HEK293 (cell line): ENCODE results near the gene SSBP3.
A peak's percentile ranks its signal among the peaks of the same experiment; 100 is the strongest.

ENCODE experiments used
- CTCF ChIA-PET: fragments of 350-600 bp; formaldehyde crosslinking; extraction: SDS; loops from one replicate; lab custom pipeline; 2021; ENCODE audit warnings: antibody characterized with exemption; lab: Yijun Ruan, JAX
- POLR2A ChIA-PET: fragments of 300-600 bp; formaldehyde crosslinking; extraction: SDS; loops from one replicate; lab custom pipeline; 2020; ENCODE audit warnings: antibody characterized with exemption, inconsistent platforms; lab: Yijun Ruan, JAX
- H3K27ac ChIP-seq: fragments of 200-500 bp; sonication (Bioruptor generic); 2 replicates; pipeline ENCODE4 v1.5.1; 2014; ENCODE audit warnings: low read depth, low read length, control low read depth, inconsistent platforms; ENCODE audit errors: extremely low read depth
- H3K36me3 ChIP-seq, 2 experiments: fragments of 200-500 bp in 1 of 2; sonication (Bioruptor generic) in 1 of 2; 1 replicate in 1 of 2; 2 replicates in 1 of 2; pipeline ENCODE4 v1.5.1; 2014 to 2017; ENCODE audit warnings: inconsistent platforms in 2 of 2, low read length in 2 of 2; ENCODE audit not compliant: control insufficient read depth in 2 of 2, insufficient read depth in 1 of 2
- H3K4me1 ChIP-seq: fragments of 200-500 bp; sonication (Bioruptor generic); 2 replicates; pipeline ENCODE4 v1.5.1; 2014; ENCODE audit warnings: mild to moderate bottlenecking, low read length, inconsistent platforms; ENCODE audit not compliant: control insufficient read depth, insufficient read depth
- H3K4me3 ChIP-seq: 2 replicates; pipeline ENCODE4 v1.5.1; 2011; ENCODE audit warnings: low read depth, mild to moderate bottlenecking, control low read depth, low read length, moderate library complexity
- H3K9me3 ChIP-seq: fragments of 200-500 bp; sonication (Bioruptor generic); 2 replicates; pipeline ENCODE4 v1.5.1; 2014; ENCODE audit warnings: low read depth, low read length, inconsistent platforms; ENCODE audit not compliant: control insufficient read depth, insufficient read depth
- EGR2 ChIP-seq: fragments of 450-650 bp; formaldehyde crosslinking; IDR thresholded peaks from 2 replicates; pipeline ENCODE4 v1.5.1; 2016; ENCODE audit warnings: low read depth, missing biosample characterization, missing genetic modification characterization
- FEZF1 ChIP-seq: fragments of 450-650 bp; formaldehyde crosslinking; IDR thresholded peaks from 2 replicates; pipeline ENCODE4 v1.5.1; 2016; ENCODE audit warnings: missing biosample characterization, missing genetic modification characterization
- GLIS1 ChIP-seq: fragments of 450-650 bp; formaldehyde crosslinking; IDR thresholded peaks from 2 replicates; pipeline ENCODE4 v1.5.1; 2016; ENCODE audit warnings: missing biosample characterization, missing genetic modification characterization
- HOXC10 ChIP-seq: sonication (generic); formaldehyde crosslinking; IDR thresholded peaks from 2 replicates; pipeline ENCODE4 v1.8.1; 2023; ENCODE audit warnings: mild to moderate bottlenecking, missing genetic modification reagents
- KLF1 ChIP-seq: fragments of 450-650 bp; formaldehyde crosslinking; IDR thresholded peaks from 2 replicates; pipeline ENCODE4 v1.5.1; 2016; ENCODE audit warnings: missing biosample characterization, missing genetic modification characterization
- OSR2 ChIP-seq: fragments of 450-650 bp; formaldehyde crosslinking; IDR thresholded peaks from 2 replicates; pipeline ENCODE4 v1.5.1; 2016; ENCODE audit warnings: missing biosample characterization, missing genetic modification characterization
- RBAK ChIP-seq: fragments of 450-650 bp; formaldehyde crosslinking; IDR thresholded peaks from 2 replicates; pipeline ENCODE4 v1.5.1; 2016; ENCODE audit warnings: missing biosample characterization, missing genetic modification characterization
- SALL2 ChIP-seq: fragments of 450-650 bp; formaldehyde crosslinking; IDR thresholded peaks from 2 replicates; pipeline ENCODE4 v1.5.0; 2017; ENCODE audit warnings: missing biosample characterization, mild to moderate bottlenecking, missing genetic modification characterization, borderline replicate concordance
- SCRT1 ChIP-seq: fragments of 450-650 bp; formaldehyde crosslinking; IDR thresholded peaks from 2 replicates; pipeline ENCODE4 v1.5.1; 2016; ENCODE audit warnings: missing biosample characterization, missing genetic modification characterization, borderline replicate concordance
- SP2 ChIP-seq: fragments of 450-650 bp; formaldehyde crosslinking; IDR thresholded peaks from 2 replicates; pipeline ENCODE4 v1.5.1; 2016; ENCODE audit warnings: missing biosample characterization, missing genetic modification characterization
- SP3 ChIP-seq: fragments of 450-650 bp; formaldehyde crosslinking; IDR thresholded peaks from 2 replicates; pipeline ENCODE4 v1.5.1; 2016; ENCODE audit warnings: missing biosample characterization, missing genetic modification characterization
- SP7 ChIP-seq: fragments of 450-650 bp; formaldehyde crosslinking; IDR thresholded peaks from 2 replicates; pipeline ENCODE4 v1.5.1; 2016; ENCODE audit warnings: missing biosample characterization, missing genetic modification characterization
- ZFHX2 ChIP-seq: fragments of 450-650 bp; formaldehyde crosslinking; conservative IDR thresholded peaks from 2 replicates; pipeline ENCODE4 v1.5.1; 2016; ENCODE audit warnings: missing biosample characterization, missing genetic modification characterization
- ZIC2 ChIP-seq: fragments of 450-650 bp; formaldehyde crosslinking; IDR thresholded peaks from 2 replicates; pipeline ENCODE4 v1.5.1; 2016; ENCODE audit warnings: missing biosample characterization, missing genetic modification characterization
- ZNF114 ChIP-seq: fragments of 450-650 bp; formaldehyde crosslinking; IDR thresholded peaks from 2 replicates; pipeline ENCODE4 v1.5.0; 2017; ENCODE audit warnings: missing biosample characterization, missing genetic modification characterization
- ZNF133 ChIP-seq: fragments of 450-650 bp; formaldehyde crosslinking; IDR thresholded peaks from 2 replicates; pipeline ENCODE4 v1.5.1; 2016; ENCODE audit warnings: missing biosample characterization, missing genetic modification characterization
- ZNF239 ChIP-seq: fragments of 450-650 bp; formaldehyde crosslinking; IDR thresholded peaks from 2 replicates; pipeline ENCODE4 v1.5.1; 2016; ENCODE audit warnings: missing biosample characterization, missing genetic modification characterization
- ZNF341 ChIP-seq: fragments of 450-650 bp; formaldehyde crosslinking; IDR thresholded peaks from 2 replicates; pipeline ENCODE4; 2016; ENCODE audit warnings: low read depth, missing biosample characterization, missing genetic modification characterization
- ZNF423 ChIP-seq: fragments of 450-650 bp; formaldehyde crosslinking; IDR thresholded peaks from 2 replicates; pipeline ENCODE4 v1.5.1; 2016; ENCODE audit warnings: missing biosample characterization, missing genetic modification characterization
- ZNF596 ChIP-seq: fragments of 450-650 bp; IDR thresholded peaks from 2 replicates; pipeline ENCODE4 v1.5.0; 2018; ENCODE audit warnings: missing biosample characterization, mild to moderate bottlenecking, missing genetic modification characterization, moderate library complexity
- ZNF654 ChIP-seq: fragments of 450-650 bp; formaldehyde crosslinking; IDR thresholded peaks from 2 replicates; pipeline ENCODE4 v1.5.1; 2016; ENCODE audit warnings: low read depth, missing biosample characterization, missing genetic modification characterization
- ZXDB ChIP-seq: fragments of 450-650 bp; formaldehyde crosslinking; IDR thresholded peaks from 2 replicates; pipeline ENCODE4 v1.5.1; 2016; ENCODE audit warnings: missing biosample characterization, missing genetic modification characterization
- TF ChIP-seq, protein P1 (sequence below): fragments of 450-650 bp; formaldehyde crosslinking; IDR thresholded peaks from 2 replicates; pipeline ENCODE4 v1.5.1; 2017; ENCODE audit warnings: missing biosample characterization, missing genetic modification characterization
- TF ChIP-seq, protein P2 (sequence below): fragments of 450-650 bp; formaldehyde crosslinking; IDR thresholded peaks from 2 replicates; pipeline ENCODE4 v1.5.1; 2016; ENCODE audit warnings: missing biosample characterization, missing genetic modification characterization
- TF ChIP-seq, protein P3 (sequence below): fragments of 450-650 bp; formaldehyde crosslinking; IDR thresholded peaks from 2 replicates; pipeline ENCODE4 v1.5.1; 2016; ENCODE audit warnings: missing biosample characterization, missing genetic modification characterization
- TF ChIP-seq, protein P4 (sequence below): fragments of 450-650 bp; formaldehyde crosslinking; IDR thresholded peaks from 2 replicates; pipeline ENCODE4 v1.5.1; 2016; ENCODE audit warnings: missing biosample characterization, missing genetic modification characterization
- TF ChIP-seq, protein P5 (sequence below): fragments of 450-650 bp; formaldehyde crosslinking; IDR thresholded peaks from 2 replicates; pipeline ENCODE4 v1.5.1; 2016; ENCODE audit warnings: missing biosample characterization, missing genetic modification characterization

The SSBP3 gene

DNA sequence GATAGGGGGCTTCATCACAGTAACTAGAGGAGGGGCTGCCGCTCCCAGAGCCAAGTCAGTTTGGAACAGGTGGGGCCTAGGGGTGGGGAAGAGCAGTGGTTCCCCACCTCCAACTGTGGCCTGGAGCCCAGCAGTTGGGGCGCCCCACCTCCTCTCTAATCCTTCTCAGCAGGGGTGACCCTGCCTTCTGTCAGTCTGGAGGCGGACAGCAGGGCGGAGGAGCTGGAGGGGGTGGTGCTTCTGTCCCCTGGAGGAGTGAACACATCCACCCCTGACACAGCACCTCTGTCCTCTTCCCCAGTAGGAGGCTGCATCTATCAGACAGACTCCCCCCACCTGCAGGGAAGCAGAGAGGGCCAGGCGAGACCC lies 132.4 kb downstream of the SSBP3 start:
- POLR2A ChIA-PET = interaction anchor here (0.5 kb wide), 1 partner anchor 14 kb away, joined by 14 read pairs; no protein-coding TSS in a partner anchor
- H3K27ac ChIP-seq = no peak overlapping the region
- H3K36me3 ChIP-seq = peaks cover 0 to 12% of the 10 kb centered on the region in 2 experiments; a peak in 1 of 3 replicates
- CTCF ChIA-PET = interaction anchor here (0.6 to 1.2 kb wide), 3 partner anchors 20 to 360 kb away, joined by 3 read pairs; no protein-coding TSS in a partner anchor
- H3K4me1 ChIP-seq = no peaks in the 10 kb centered on the region
- H3K9me3 ChIP-seq = no peaks in the 10 kb centered on the region
- H3K4me3 ChIP-seq = no peak overlapping the region
- no peak for TF ChIP-seq HOXC10
- TF ChIP-seq ZNF423 = peak; percentile 64
- TF ChIP-seq ZXDB (tag by site-specific recombination) = no peak
- TF ChIP-seq ZNF114 (tag by site-specific recombination) = no peak
- peak; percentile 99 for TF ChIP-seq ZIC2
- TF ChIP-seq, protein P1, sequence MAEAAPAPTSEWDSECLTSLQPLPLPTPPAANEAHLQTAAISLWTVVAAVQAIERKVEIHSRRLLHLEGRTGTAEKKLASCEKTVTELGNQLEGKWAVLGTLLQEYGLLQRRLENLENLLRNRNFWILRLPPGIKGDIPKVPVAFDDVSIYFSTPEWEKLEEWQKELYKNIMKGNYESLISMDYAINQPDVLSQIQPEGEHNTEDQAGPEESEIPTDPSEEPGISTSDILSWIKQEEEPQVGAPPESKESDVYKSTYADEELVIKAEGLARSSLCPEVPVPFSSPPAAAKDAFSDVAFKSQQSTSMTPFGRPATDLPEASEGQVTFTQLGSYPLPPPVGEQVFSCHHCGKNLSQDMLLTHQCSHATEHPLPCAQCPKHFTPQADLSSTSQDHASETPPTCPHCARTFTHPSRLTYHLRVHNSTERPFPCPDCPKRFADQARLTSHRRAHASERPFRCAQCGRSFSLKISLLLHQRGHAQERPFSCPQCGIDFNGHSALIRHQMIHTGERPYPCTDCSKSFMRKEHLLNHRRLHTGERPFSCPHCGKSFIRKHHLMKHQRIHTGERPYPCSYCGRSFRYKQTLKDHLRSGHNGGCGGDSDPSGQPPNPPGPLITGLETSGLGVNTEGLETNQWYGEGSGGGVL (tag by site-specific recombination) = peak; percentile 65; the same call in 1 of the 2 replicates
- no peak for TF ChIP-seq ZNF133 (tag by site-specific recombination)
- peak; percentile 96 for TF ChIP-seq KLF1 (tag by site-specific recombination)
- peak; percentile 38; the same call in 1 of the 2 replicates for TF ChIP-seq SCRT1
- 0 out of 2 replicates have a peak, but pooled peaks have one; percentile 53 for TF ChIP-seq OSR2 (tag by site-specific recombination)
- TF ChIP-seq FEZF1 (tag by site-specific recombination) = peak; percentile 84
- TF ChIP-seq ZFHX2 (tag by site-specific recombination) = peak; percentile 91
- TF ChIP-seq, protein P2, sequence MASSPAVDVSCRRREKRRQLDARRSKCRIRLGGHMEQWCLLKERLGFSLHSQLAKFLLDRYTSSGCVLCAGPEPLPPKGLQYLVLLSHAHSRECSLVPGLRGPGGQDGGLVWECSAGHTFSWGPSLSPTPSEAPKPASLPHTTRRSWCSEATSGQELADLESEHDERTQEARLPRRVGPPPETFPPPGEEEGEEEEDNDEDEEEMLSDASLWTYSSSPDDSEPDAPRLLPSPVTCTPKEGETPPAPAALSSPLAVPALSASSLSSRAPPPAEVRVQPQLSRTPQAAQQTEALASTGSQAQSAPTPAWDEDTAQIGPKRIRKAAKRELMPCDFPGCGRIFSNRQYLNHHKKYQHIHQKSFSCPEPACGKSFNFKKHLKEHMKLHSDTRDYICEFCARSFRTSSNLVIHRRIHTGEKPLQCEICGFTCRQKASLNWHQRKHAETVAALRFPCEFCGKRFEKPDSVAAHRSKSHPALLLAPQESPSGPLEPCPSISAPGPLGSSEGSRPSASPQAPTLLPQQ (tag by site-specific recombination) = 0 out of 2 replicates have a peak, but pooled peaks have one; percentile 11
- TF ChIP-seq, protein P3, sequence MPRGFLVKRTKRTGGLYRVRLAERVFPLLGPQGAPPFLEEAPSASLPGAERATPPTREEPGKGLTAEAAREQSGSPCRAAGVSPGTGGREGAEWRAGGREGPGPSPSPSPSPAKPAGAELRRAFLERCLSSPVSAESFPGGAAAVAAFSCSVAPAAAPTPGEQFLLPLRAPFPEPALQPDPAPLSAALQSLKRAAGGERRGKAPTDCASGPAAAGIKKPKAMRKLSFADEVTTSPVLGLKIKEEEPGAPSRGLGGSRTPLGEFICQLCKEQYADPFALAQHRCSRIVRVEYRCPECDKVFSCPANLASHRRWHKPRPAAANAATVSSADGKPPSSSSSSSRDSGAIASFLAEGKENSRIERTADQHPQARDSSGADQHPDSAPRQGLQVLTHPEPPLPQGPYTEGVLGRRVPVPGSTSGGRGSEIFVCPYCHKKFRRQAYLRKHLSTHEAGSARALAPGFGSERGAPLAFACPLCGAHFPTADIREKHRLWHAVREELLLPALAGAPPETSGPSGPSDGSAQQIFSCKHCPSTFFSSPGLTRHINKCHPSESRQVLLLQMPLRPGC = no peak
- TF ChIP-seq ZNF654 (tag by site-specific recombination) = no peak
- TF ChIP-seq SP3 (tag by site-specific recombination) = peak; percentile 27; the same call in 1 of the 2 replicates
- TF ChIP-seq SALL2 = no peak
- no peak for TF ChIP-seq ZNF239 (tag by site-specific recombination)
- peak; percentile 94 for TF ChIP-seq GLIS1 (tag by site-specific recombination)
- TF ChIP-seq ZNF341 (tag by site-specific recombination) = peak; percentile 18; the same call in 1 of the 2 replicates
- TF ChIP-seq, protein P4, sequence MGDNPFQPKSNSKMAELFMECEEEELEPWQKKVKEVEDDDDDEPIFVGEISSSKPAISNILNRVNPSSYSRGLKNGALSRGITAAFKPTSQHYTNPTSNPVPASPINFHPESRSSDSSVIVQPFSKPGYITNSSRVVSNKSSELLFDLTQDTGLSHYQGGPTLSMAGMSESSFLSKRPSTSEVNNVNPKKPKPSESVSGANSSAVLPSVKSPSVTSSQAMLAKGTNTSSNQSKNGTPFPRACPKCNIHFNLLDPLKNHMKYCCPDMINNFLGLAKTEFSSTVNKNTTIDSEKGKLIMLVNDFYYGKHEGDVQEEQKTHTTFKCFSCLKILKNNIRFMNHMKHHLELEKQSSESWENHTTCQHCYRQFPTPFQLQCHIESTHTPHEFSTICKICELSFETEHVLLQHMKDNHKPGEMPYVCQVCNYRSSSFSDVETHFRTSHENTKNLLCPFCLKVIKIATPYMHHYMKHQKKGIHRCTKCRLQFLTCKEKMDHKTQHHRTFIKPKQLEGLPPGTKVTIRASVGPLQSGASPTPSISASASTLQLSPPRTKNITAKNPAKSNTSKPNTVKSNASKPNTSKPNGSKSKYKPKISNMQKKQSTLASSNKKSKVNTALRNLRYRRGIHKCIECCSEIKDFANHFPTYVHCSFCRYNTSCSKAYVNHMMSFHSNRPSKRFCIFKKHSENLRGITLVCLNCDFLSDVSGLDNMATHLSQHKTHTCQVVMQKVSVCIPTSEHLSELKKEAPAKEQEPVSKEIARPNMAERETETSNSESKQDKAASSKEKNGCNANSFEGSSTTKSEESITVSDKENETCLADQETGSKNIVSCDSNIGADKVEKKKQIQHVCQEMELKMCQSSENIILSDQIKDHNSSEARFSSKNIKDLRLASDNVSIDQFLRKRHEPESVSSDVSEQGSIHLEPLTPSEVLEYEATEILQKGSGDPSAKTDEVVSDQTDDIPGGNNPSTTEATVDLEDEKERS (tag by site-specific recombination) = no peak
- peak; percentile 74; the same call in 1 of the 2 replicates for TF ChIP-seq SP7 (tag by site-specific recombination)
- TF ChIP-seq, protein P5, sequence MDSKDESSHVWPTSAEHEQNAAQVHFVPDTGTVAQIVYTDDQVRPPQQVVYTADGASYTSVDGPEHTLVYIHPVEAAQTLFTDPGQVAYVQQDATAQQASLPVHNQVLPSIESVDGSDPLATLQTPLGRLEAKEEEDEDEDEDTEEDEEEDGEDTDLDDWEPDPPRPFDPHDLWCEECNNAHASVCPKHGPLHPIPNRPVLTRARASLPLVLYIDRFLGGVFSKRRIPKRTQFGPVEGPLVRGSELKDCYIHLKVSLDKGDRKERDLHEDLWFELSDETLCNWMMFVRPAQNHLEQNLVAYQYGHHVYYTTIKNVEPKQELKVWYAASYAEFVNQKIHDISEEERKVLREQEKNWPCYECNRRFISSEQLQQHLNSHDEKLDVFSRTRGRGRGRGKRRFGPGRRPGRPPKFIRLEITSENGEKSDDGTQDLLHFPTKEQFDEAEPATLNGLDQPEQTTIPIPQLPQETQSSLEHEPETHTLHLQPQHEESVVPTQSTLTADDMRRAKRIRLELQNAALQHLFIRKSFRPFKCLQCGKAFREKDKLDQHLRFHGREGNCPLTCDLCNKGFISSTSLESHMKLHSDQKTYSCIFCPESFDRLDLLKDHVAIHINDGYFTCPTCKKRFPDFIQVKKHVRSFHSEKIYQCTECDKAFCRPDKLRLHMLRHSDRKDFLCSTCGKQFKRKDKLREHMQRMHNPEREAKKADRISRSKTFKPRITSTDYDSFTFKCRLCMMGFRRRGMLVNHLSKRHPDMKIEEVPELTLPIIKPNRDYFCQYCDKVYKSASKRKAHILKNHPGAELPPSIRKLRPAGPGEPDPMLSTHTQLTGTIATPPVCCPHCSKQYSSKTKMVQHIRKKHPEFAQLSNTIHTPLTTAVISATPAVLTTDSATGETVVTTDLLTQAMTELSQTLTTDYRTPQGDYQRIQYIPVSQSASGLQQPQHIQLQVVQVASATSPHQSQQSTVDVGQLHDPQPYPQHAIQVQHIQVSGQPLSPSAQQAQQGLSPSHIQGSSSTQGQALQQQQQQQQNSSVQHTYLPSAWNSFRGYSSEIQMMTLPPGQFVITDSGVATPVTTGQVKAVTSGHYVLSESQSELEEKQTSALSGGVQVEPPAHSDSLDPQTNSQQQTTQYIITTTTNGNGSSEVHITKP (tag by site-specific recombination) = peak; percentile 78
- TF ChIP-seq RBAK (tag by site-specific recombination) = no peak
- peak; percentile 38; the same call in 1 of the 2 replicates for TF ChIP-seq SP2 (tag by site-specific recombination)
- no peak for TF ChIP-seq ZNF596 (tag by site-specific recombination)
- peak; percentile 83; the same call in 1 of the 2 replicates for TF ChIP-seq EGR2 (tag by site-specific recombination)
